HL-60 (cell line): ENCODE results near the gene BCAS3.

Experiments used
- DNase-seq, 2 experiments: peaks; one replicate each; pipeline ENCODE4 v3.0.0-alpha.2; 2010 to 2020; ENCODE audit warnings: low read depth in 1 of 2, low spot score in 1 of 2
- H3K27ac ChIP-seq: fragments of 250-450 bp; sonication (Bioruptor Pico); replicated peaks from 2 replicates; pipeline ENCODE4 v1.5.1; 2020; ENCODE audit warnings: mild to moderate bottlenecking, moderate library complexity
- H3K27me3 ChIP-seq: fragments of 250-450 bp; sonication (Bioruptor Pico); 2 replicates; pipeline ENCODE4 v1.5.1; 2021; ENCODE audit warnings: mild to moderate bottlenecking, moderate library complexity; ENCODE audit not compliant: insufficient read depth, poor library complexity, severe bottlenecking
- H3K4me3 ChIP-seq: replicated peaks from 2 replicates; pipeline ENCODE4 v1.5.1; 2011; ENCODE audit warnings: mild to moderate bottlenecking, control low read depth, low read length; ENCODE audit not compliant: insufficient read depth
- CTCF ChIP-seq: IDR thresholded peaks from one replicate; pipeline ENCODE4 v1.5.1; 2011; ENCODE audit warnings: low read length, control low read depth, inconsistent platforms; ENCODE audit not compliant: insufficient read depth
- GABPA ChIP-seq: IDR thresholded peaks from 2 replicates; pipeline ENCODE4 v1.6.1; 2012; ENCODE audit warnings: low read depth
- POLR2AphosphoS5 ChIP-seq: IDR thresholded peaks from 2 replicates; pipeline ENCODE4 v1.6.1; 2012; ENCODE audit warnings: low read depth
- REST ChIP-seq: IDR thresholded peaks from 2 replicates; pipeline ENCODE4 v1.6.1; 2012; ENCODE audit warnings: low read depth; ENCODE audit not compliant: insufficient replicate concordance
- SPI1 ChIP-seq: IDR thresholded peaks from 2 replicates; pipeline ENCODE4 v1.6.1; 2012; ENCODE audit warnings: low read depth, mild to moderate bottlenecking, borderline replicate concordance

The BCAS3 gene

GRCh38 chr17:61214753-61215152, 537.1 kb downstream of the BCAS3 start:
- TF ChIP-seq SPI1 (no peak), CTCF (no peak), REST (no peak), GABPA (no peak), POLR2AphosphoS5 (no peak)
- H3K27me3 ChIP-seq = no peaks in the 10 kb centered on the region
- H3K27ac ChIP-seq = no peak overlapping the region
- no peak for DNase-seq
- no peak overlapping the region for H3K4me3 ChIP-seq

GRCh38 chr17:61216066-61216465, 538.4 kb downstream of the BCAS3 start:
- Histone ChIP-seq H3K27me3 (no peaks in the 10 kb centered on the region), H3K27ac (no peak overlapping the region), H3K4me3 (no peak overlapping the region)
- TF ChIP-seq REST = no peak
- no peak for TF ChIP-seq GABPA
- DNase-seq = no peak

- no peak for DNase-seq
- no peak overlapping the region for H3K27ac ChIP-seq
- H3K27me3 ChIP-seq = no peaks in the 10 kb centered on the region
- TF ChIP-seq POLR2AphosphoS5 (no peak), CTCF (no peak), SPI1 (no peak), GABPA (no peak), REST (no peak)
- H3K4me3 ChIP-seq = no peak overlapping the region
These were observed 540.3 kb downstream of the BCAS3 start for GRCh38 chr17:61217878-61218437.

DNA sequence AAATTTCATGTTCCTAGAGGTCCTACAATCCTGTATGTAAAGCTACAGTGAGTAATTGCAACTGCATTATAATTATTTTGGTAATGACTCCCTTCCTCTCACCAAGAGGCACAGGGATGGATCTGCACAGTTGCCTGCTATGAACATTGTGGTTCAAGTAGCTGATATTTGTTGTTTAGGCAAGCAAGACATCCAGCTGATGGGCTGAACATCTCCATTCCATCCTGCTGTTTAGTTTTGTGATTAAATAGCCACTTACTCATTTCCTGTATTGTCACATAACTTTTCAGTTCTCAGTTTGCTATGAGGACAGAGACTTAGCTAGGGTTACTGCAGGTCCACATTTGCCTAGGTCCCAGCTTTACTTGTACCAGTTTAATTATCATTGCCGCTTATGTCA, 540.8 kb downstream of the BCAS3 start:
- H3K4me3 ChIP-seq = no peak overlapping the region
- no peak overlapping the region for H3K27ac ChIP-seq
- peak in 1 of 2 experiments; percentile 11 for DNase-seq
- H3K27me3 ChIP-seq = no peaks in the 10 kb centered on the region
- TF ChIP-seq REST (no peak), POLR2AphosphoS5 (no peak), GABPA (no peak), SPI1 (no peak), CTCF (no peak)
